Ascending aorta (tissue), 2 donors: ENCODE results near the gene IL21R. TPM values are rescaled to one million over a fixed set of nuclear protein-coding genes. Genes with fewer than 3 reads are reported as not detected.

Experiments used
- DNase-seq, 2 donors: peaks; one replicate each; pipeline ENCODE4 v3.0.0-alpha.2; 2019; ENCODE audit warnings: low spot score in 2 of 2
- H3K27ac ChIP-seq, 2 donors: fragments of 200-600 bp; sonication (generic); one replicate each; pipeline ENCODE4 v1.5.1; 2016 to 2017; ENCODE audit warnings: mild to moderate bottlenecking in 1 of 2
- H3K27me3 ChIP-seq: fragments of 200-600 bp; sonication (generic); one replicate; pipeline ENCODE4 v1.5.1; 2017
- H3K36me3 ChIP-seq, 2 donors: fragments of 200-600 bp; sonication (generic); one replicate each; pipeline ENCODE4 v1.5.1; 2016
- H3K4me1 ChIP-seq, 2 donors: fragments of 200-600 bp; sonication (generic); one replicate each; pipeline ENCODE4 v1.5.1; 2016 to 2017; ENCODE audit warnings: mild to moderate bottlenecking in 1 of 2
- H3K4me3 ChIP-seq, 2 donors: fragments of 200-600 bp; sonication (generic); one replicate each; pipeline ENCODE4 v1.5.1; 2016 to 2017; ENCODE audit warnings: mild to moderate bottlenecking in 1 of 2
- H3K9me3 ChIP-seq, 2 donors: fragments of 200-600 bp; sonication (generic); one replicate each; pipeline ENCODE4 v1.5.1; 2016
- intact Hi-C: fragments of 100-400 bp; cut with DNase I; formaldehyde crosslinking; loops from one replicate; pipeline ENCODE4 v1.15.1; 2023
- total RNA-seq: library from RNA; depleted of rRNA; stranded (reverse); fragments of >200 nt; gene quantifications from one replicate; pipeline ENCODE4 v1.1.0, GENCODE V29; 2016
- TF ChIP-seq, protein P1 (sequence below), 3 experiments: fragments of 200-600 bp in 2 of 3; fragments of 450-650 bp in 1 of 3; sonication (generic) in 2 of 3; IDR thresholded peaks; one replicate each; pipeline ENCODE4 v1.5.1; 2016 to 2019; ENCODE audit warnings: antibody characterized with exemption in 3 of 3, mild to moderate bottlenecking in 1 of 3, moderate library complexity in 1 of 3

Gene IL21R
- total RNA-seq, 1 donor from 2014 or later, result 0.21 TPM

DNA sequence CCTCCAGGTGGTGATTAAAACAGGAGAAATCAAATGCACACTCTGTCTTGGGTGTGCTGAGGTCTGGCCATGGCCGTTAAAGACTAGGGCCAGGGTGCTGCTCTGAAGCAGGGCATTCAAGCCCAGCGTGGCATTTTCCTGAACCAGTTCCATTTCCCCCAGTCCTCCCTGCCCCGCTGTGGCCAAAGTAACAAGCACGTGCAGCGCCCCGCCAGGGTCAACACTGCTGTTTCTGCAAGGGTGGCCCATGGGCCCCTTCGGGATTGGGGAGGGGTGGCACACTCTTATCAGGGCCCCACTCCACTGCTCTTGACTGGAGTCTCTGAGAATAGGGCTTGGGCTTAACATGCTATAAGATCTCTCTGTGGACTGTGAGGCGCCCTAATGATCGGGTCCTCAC is 72.9 kb downstream of the IL21R start:
- intact Hi-C loops, result no loop called here
- no peaks in the 10 kb centered on the region for H3K4me1 ChIP-seq
- H3K27ac ChIP-seq, result no peak overlapping the region
- H3K27me3 ChIP-seq, result no peaks in the 10 kb centered on the region
- peaks cover 66 to 91% of the 10 kb centered on the region in 2 donors for H3K36me3 ChIP-seq
- no peak for DNase-seq
- H3K4me3 ChIP-seq, result no peak overlapping the region
- TF ChIP-seq, protein P1, sequence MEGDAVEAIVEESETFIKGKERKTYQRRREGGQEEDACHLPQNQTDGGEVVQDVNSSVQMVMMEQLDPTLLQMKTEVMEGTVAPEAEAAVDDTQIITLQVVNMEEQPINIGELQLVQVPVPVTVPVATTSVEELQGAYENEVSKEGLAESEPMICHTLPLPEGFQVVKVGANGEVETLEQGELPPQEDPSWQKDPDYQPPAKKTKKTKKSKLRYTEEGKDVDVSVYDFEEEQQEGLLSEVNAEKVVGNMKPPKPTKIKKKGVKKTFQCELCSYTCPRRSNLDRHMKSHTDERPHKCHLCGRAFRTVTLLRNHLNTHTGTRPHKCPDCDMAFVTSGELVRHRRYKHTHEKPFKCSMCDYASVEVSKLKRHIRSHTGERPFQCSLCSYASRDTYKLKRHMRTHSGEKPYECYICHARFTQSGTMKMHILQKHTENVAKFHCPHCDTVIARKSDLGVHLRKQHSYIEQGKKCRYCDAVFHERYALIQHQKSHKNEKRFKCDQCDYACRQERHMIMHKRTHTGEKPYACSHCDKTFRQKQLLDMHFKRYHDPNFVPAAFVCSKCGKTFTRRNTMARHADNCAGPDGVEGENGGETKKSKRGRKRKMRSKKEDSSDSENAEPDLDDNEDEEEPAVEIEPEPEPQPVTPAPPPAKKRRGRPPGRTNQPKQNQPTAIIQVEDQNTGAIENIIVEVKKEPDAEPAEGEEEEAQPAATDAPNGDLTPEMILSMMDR (IDR thresholded peaks at IDR 0.05), result no peak
- H3K9me3 ChIP-seq, result no peaks in the 10 kb centered on the region

DNA sequence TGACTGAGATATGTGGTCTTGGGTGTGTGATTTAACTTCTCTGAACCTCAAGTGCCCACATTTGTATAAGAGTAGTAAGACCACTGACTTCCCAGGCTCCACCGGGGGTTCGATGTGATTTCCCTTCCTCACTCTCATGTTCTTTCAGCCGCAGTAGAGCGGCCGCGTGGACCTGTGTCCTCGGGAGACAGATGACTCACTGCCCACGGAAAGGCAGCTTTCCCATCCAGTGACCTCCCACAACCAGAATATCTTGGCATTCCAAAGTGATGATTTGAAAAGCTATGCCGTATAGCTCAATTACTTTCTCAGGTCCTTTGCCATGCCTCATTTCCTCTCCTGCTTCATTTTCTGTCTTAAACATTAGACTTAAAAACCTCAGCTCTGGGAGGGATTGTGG is 73.6 kb downstream of the IL21R start:
- intact Hi-C loops, result no loop called here
- Histone ChIP-seq H3K9me3 (no peaks in the 10 kb centered on the region), H3K36me3 (peaks cover 63 to 90% of the 10 kb centered on the region in 2 donors), H3K4me1 (no peaks in the 10 kb centered on the region), H3K27me3 (no peaks in the 10 kb centered on the region), H3K4me3 (no peak overlapping the region), H3K27ac (no peak overlapping the region)
- TF ChIP-seq, protein P1 (IDR thresholded peaks at IDR 0.05), result no peak
- DNase-seq, result no peak

DNA sequence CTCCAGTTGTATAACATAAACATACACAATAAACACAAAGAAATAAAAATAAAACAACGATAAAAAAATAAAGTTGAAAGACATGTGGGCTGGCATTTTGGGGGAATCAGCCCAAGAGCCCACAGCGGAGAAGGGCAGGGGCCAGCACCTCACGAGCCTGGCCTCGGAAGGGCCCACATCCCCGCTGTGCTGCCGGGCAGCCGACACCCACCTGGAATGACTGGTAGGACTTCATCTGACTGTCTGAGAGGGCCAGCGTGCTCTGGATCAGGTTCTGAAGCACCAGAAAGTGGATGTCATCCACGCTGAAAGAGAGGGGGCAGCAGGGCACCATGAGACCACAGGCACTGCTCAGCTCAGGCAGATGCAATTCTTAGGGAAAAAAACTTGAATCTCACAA is 74.3 kb downstream of the IL21R start:
- Histone ChIP-seq H3K27ac (no peak overlapping the region), H3K4me1 (no peaks in the 10 kb centered on the region), H3K36me3 (peaks cover 64 to 90% of the 10 kb centered on the region in 2 donors), H3K4me3 (no peak overlapping the region), H3K27me3 (no peaks in the 10 kb centered on the region), H3K9me3 (no peaks in the 10 kb centered on the region)
- TF ChIP-seq, protein P1 (IDR thresholded peaks at IDR 0.05), result no peak
- intact Hi-C loops, result no loop called here
- no peak for DNase-seq

DNA sequence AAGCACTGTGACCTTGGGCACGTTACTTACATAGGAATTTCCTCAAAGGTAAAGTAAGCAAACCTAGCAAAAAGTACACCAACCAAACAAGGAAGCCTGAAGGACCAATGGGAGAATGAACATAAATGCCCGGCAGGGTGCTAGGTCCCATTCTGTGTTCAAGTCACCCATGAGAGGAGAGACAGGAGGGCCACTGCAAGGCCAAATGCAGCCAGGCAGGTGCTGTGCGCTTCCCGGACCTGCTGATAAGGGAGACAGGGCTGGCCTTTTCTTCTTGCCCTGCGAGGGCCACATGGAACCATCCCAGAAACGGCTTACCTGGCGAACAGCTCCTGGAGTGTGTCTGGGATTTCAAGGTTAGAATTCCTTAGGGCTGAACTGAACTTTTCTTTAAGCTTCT is 78.8 kb downstream of the IL21R start:
- H3K27ac ChIP-seq, result no peak overlapping the region
- no peaks in the 10 kb centered on the region for H3K27me3 ChIP-seq
- no peaks in the 10 kb centered on the region for H3K9me3 ChIP-seq
- peaks cover 86 to 93% of the 10 kb centered on the region in 2 donors for H3K36me3 ChIP-seq
- TF ChIP-seq, protein P1 (IDR thresholded peaks at IDR 0.05), result no peak
- no peaks in the 10 kb centered on the region for H3K4me1 ChIP-seq
- DNase-seq, result no peak
- no peak overlapping the region for H3K4me3 ChIP-seq
- intact Hi-C loops, result no loop called here

DNA sequence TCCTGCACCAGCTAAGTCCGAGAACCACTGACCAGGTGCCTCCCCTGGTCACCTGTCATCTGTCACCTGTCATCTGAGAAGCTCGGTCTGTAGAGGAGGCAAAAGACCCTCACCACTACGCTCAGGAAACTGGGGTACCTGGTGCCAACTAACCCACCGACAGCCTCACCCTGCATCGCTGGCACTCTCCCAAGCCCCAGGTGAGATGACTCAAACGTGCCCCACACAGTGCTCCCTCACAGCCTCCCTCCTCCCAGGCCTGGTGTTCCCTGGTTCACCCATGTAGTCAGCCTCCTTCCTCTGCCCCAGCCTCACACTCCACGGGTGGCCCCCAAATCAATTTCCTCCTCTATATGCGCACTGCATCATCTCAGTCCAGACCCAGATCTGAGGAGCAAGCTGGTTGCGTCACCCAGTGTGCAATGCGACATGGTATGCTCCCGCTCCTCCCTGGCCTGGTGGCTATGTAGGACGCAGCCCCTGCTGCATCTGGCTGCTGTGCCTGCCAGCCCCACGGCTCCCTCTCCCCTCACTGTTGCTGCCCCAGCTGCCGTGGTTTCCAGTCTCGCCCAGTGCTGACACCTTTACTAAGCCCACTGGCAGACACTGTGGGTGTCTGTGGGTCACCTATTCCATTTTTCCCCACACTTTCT is 79.4 kb downstream of the IL21R start:
- DNase-seq, result no peak
- TF ChIP-seq, protein P1 (IDR thresholded peaks at IDR 0.05), result no peak
- Histone ChIP-seq H3K27ac (no peak overlapping the region), H3K27me3 (no peaks in the 10 kb centered on the region), H3K4me3 (no peak overlapping the region), H3K36me3 (peaks cover 84 to 93% of the 10 kb centered on the region in 2 donors), H3K9me3 (no peaks in the 10 kb centered on the region), H3K4me1 (no peaks in the 10 kb centered on the region)
- intact Hi-C loops, result no loop called here
